OCI-LY1 (cell line): ENCODE data around the gene BLNK.

Experiments
- H2AFZ ChIP-seq: fragments of 200-600 bp; sonication (generic), shearing (Covaris generic); 2 replicates; pipeline ENCODE4 v1.6.0; 2014; ENCODE audit warnings: antibody characterized with exemption, mild to moderate bottlenecking, low read length
- H3F3A ChIP-seq: fragments of 200-600 bp; sonication (generic), shearing (Covaris generic); 2 replicates; pipeline ENCODE4 v1.6.0; 2014; ENCODE audit warnings: mild to moderate bottlenecking, antibody characterized with exemption, low read length, moderate library complexity; ENCODE audit not compliant: insufficient read depth
- H3K27ac ChIP-seq: fragments of 200-600 bp; sonication (generic); 2 replicates; pipeline ENCODE4 v1.5.1; 2014; ENCODE audit warnings: low read length, mixed run types, mild to moderate bottlenecking, low read depth; ENCODE audit not compliant: poor library complexity, severe bottlenecking
- H3K27me3 ChIP-seq: fragments of 200-600 bp; sonication (generic); 2 replicates; pipeline ENCODE4 v1.6.0; 2014; ENCODE audit warnings: antibody characterized with exemption, mild to moderate bottlenecking, low read length, moderate library complexity; ENCODE audit not compliant: insufficient read depth
- H3K36me3 ChIP-seq: fragments of 200-600 bp; sonication (generic); 2 replicates; pipeline ENCODE4 v1.6.1; 2014; ENCODE audit warnings: mild to moderate bottlenecking, antibody characterized with exemption, low read length, moderate library complexity, mixed read lengths; ENCODE audit not compliant: insufficient read depth
- H3K4me1 ChIP-seq: fragments of 200-600 bp; sonication (generic); 2 replicates; pipeline ENCODE4 v1.5.1; 2014; ENCODE audit warnings: mild to moderate bottlenecking, low read length, moderate library complexity; ENCODE audit not compliant: insufficient read depth, severe bottlenecking
- H3K4me2 ChIP-seq: fragments of 200-600 bp; sonication (generic), shearing (Covaris generic); 2 replicates; pipeline ENCODE4 v1.6.1; 2014; ENCODE audit warnings: low read length
- H3K4me3 ChIP-seq: fragments of 200-600 bp; sonication (generic); 2 replicates; pipeline ENCODE4 v1.5.1; 2014; ENCODE audit warnings: low read length, low read depth, mild to moderate bottlenecking, mixed read lengths; ENCODE audit not compliant: poor library complexity, severe bottlenecking
- H3K79me2 ChIP-seq: fragments of 200-600 bp; shearing (Covaris generic); 2 replicates; pipeline ENCODE4 v1.6.1; 2016; ENCODE audit warnings: mixed run types, low read length, mixed read lengths; ENCODE audit not compliant: insufficient read depth
- H3K9ac ChIP-seq: fragments of 200-600 bp; sonication (generic), shearing (Covaris generic); 2 replicates; pipeline ENCODE4 v1.6.1; 2014; ENCODE audit warnings: mild to moderate bottlenecking, low read length, mixed read lengths
- H3K9me2 ChIP-seq: fragments of 200-600 bp; sonication (generic), shearing (Covaris generic); 2 replicates; pipeline ENCODE4 v1.6.1; 2014; ENCODE audit warnings: low read depth, mild to moderate bottlenecking, low read length, mixed read lengths
- H3K9me3 ChIP-seq: fragments of 200-600 bp; shearing (Covaris generic); 2 replicates; pipeline ENCODE4 v1.6.1; 2014; ENCODE audit warnings: low read length, mixed read lengths
- H4K20me1 ChIP-seq: fragments of 200-600 bp; sonication (generic), shearing (Covaris generic); 2 replicates; pipeline ENCODE4 v1.6.0; 2016; ENCODE audit warnings: mild to moderate bottlenecking, low read length; ENCODE audit not compliant: insufficient read depth
- EZH2 ChIP-seq: fragments of 200-600 bp; sonication (generic), shearing (Covaris generic); IDR thresholded peaks from 2 replicates; pipeline ENCODE4 v1.8.0; 2017; ENCODE audit warnings: borderline replicate concordance, mixed run types, mild to moderate bottlenecking, antibody characterized with exemption, low read length, moderate library complexity, mixed read lengths
- TF ChIP-seq, protein P1 (sequence below): fragments of 200-600 bp; sonication (generic), shearing (Covaris generic); IDR thresholded peaks from 2 replicates; pipeline ENCODE4 v1.5.1; 2017; ENCODE audit warnings: mild to moderate bottlenecking, antibody characterized with exemption, low read length, moderate library complexity, mixed read lengths

Gene BLNK

DNA sequence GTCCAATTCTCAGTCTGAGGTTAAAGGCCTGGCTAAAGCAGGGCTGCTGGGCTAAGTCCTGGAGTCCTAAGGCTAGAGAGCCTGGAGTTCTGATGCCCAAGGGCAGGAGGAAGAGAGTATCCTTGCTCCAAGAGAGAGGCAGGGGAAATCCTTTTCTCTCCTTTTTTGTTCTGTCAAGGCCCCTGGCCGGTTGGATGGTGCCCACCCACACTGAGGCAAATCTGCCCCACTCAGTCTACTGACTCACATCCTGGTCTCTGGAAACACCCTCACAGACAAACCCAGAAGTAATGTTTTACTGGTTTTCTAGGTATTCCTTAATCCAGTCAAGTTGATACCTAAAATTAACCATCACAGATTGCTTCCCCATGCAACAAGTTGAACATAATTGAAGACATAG is 118.3 kb downstream of the BLNK start:
- Histone ChIP-seq H3K9me3 (no peaks in the 10 kb centered on the region), H3K4me3 (no peak overlapping the region), H3K79me2 (no peaks in the 10 kb centered on the region), H3K9me2 (no peaks in the 10 kb centered on the region), H3K9ac (no peak overlapping the region), H3K27me3 (no peaks in the 10 kb centered on the region), H4K20me1 (no peaks in the 10 kb centered on the region), H3K27ac (no peak overlapping the region), H3K4me1 (no peaks in the 10 kb centered on the region), H3K4me2 (no peak overlapping the region), H3K36me3 (peaks cover 51% of the 10 kb centered on the region), H2AFZ (no peak overlapping the region), H3F3A (no peaks in the 10 kb centered on the region)
- TF ChIP-seq, protein P1, sequence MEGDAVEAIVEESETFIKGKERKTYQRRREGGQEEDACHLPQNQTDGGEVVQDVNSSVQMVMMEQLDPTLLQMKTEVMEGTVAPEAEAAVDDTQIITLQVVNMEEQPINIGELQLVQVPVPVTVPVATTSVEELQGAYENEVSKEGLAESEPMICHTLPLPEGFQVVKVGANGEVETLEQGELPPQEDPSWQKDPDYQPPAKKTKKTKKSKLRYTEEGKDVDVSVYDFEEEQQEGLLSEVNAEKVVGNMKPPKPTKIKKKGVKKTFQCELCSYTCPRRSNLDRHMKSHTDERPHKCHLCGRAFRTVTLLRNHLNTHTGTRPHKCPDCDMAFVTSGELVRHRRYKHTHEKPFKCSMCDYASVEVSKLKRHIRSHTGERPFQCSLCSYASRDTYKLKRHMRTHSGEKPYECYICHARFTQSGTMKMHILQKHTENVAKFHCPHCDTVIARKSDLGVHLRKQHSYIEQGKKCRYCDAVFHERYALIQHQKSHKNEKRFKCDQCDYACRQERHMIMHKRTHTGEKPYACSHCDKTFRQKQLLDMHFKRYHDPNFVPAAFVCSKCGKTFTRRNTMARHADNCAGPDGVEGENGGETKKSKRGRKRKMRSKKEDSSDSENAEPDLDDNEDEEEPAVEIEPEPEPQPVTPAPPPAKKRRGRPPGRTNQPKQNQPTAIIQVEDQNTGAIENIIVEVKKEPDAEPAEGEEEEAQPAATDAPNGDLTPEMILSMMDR: no peak
- TF ChIP-seq EZH2: no peak

DNA sequence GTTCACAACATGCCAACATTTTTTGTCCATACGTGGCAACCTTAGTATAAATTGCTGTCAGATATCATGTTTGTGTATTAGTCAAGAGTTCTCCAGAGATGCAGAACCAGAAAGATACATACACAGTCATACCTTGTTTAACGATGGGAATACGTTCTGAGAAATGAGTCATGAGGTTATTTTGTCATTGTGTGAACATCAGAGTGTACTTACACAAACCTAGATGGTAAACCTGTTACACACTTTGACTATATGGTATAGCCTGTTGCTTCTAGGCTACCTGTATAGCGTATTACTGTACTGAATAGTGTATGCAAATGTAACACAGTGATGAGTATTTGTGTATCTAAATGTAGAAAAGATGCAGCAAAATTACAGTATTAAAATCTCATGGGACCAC is 118.9 kb downstream of the BLNK start:
- Histone ChIP-seq H3K9me2 (no peaks in the 10 kb centered on the region), H3K4me3 (no peak overlapping the region), H3F3A (no peaks in the 10 kb centered on the region), H3K9me3 (no peaks in the 10 kb centered on the region), H3K27me3 (no peaks in the 10 kb centered on the region), H3K79me2 (no peaks in the 10 kb centered on the region), H3K27ac (no peak overlapping the region), H2AFZ (no peak overlapping the region), H3K4me1 (no peaks in the 10 kb centered on the region), H3K9ac (no peak overlapping the region), H4K20me1 (no peaks in the 10 kb centered on the region), H3K36me3 (peaks cover 44% of the 10 kb centered on the region), H3K4me2 (no peak overlapping the region)
- TF ChIP-seq, protein P1: no peak
- no peak for TF ChIP-seq EZH2
